Caco-2 (cell line): ENCODE results near the gene MRPL36. TPM values are rescaled to one million over a fixed set of nuclear protein-coding genes. Genes with fewer than 3 reads are reported as not detected.
"Not testable (repeated sequence)": the region's sequence is repeated elsewhere in the genome, so short reads cannot be mapped to it uniquely, and the experiment has no call there.

Source experiments
- BruUV-seq: library from RNA; stranded (reverse); fragments of 400-500 nt; replicated peaks from 2 replicates; lab custom pipeline; 2021; lab: Mats Ljungman, UMichigan
- CTCF ChIA-PET: fragments of 300-600 bp; sonication (Branson Sonifier 250); formaldehyde crosslinking; loops from one replicate; lab custom pipeline; 2022; ENCODE audit warnings: antibody characterized with exemption; lab: Charles Lee
- POLR2A ChIA-PET: fragments of 300-600 bp; sonication (Branson Sonifier 250); formaldehyde crosslinking; loops from one replicate; lab custom pipeline; 2022; ENCODE audit warnings: antibody characterized with exemption; lab: Charles Lee
- DNase-seq, 2 experiments: peaks; one replicate each; pipeline versions ENCODE4 v3.0.0 to v3.0.0-alpha.2; 2020 to 2022
- H3K27me3 ChIP-seq: replicated peaks from 2 replicates; pipeline ENCODE4 v1.6.0; 2011; ENCODE audit warnings: low read length; ENCODE audit not compliant: control insufficient read depth, insufficient read depth
- H3K36me3 ChIP-seq: 2 replicates; pipeline ENCODE4 v1.5.1; 2011; ENCODE audit warnings: low read length; ENCODE audit not compliant: control insufficient read depth, insufficient read depth
- H3K4me1 ChIP-seq: fragments of 250-450 bp; sonication (Bioruptor Pico); 2 replicates; pipeline ENCODE4 v1.5.1; 2020; ENCODE audit warnings: mild to moderate bottlenecking
- H3K4me3 ChIP-seq: 2 replicates; pipeline ENCODE4 v1.5.1; 2011; ENCODE audit warnings: low read depth, mild to moderate bottlenecking, control low read depth, low read length
- H3K9me3 ChIP-seq: fragments of 250-450 bp; sonication (Bioruptor Pico); 2 replicates; pipeline ENCODE4 v1.5.1; 2020; ENCODE audit warnings: mild to moderate bottlenecking, moderate library complexity
- H3K27ac Mint-ChIP-seq: one replicate; pipeline ENCODE4 v1.8.0; 2022; ENCODE audit warnings: mixed read lengths; ENCODE audit not compliant: unreplicated experiment
- H3K27me3 Mint-ChIP-seq: one replicate; pipeline ENCODE4 v1.8.0; 2022; ENCODE audit warnings: mixed read lengths; ENCODE audit not compliant: insufficient read depth, unreplicated experiment
- H3K36me3 Mint-ChIP-seq: one replicate; pipeline ENCODE4 v1.8.0; 2022; ENCODE audit warnings: mild to moderate bottlenecking, mixed read lengths; ENCODE audit not compliant: insufficient read depth, unreplicated experiment
- H3K4me1 Mint-ChIP-seq: one replicate; pipeline ENCODE4 v1.8.0; 2022; ENCODE audit warnings: low read depth, mixed read lengths; ENCODE audit not compliant: unreplicated experiment
- H3K4me3 Mint-ChIP-seq: one replicate; pipeline ENCODE4 v1.8.0; 2022; ENCODE audit warnings: mild to moderate bottlenecking, moderate library complexity, mixed read lengths; ENCODE audit not compliant: unreplicated experiment
- H3K9me3 Mint-ChIP-seq: one replicate; pipeline ENCODE4 v1.8.0; 2022; ENCODE audit warnings: mixed read lengths; ENCODE audit not compliant: unreplicated experiment
- CTCF ChIP-seq, 2 experiments: fragments of 200-600 bp in 1 of 2; IDR thresholded peaks; 1 replicate in 1 of 2; 2 replicates in 1 of 2; pipeline versions ENCODE4 v1.5.1 to v1.8.0; 2011 to 2022; ENCODE audit warnings: antibody characterized with exemption in 1 of 2, control low read depth in 1 of 2, inconsistent platforms in 1 of 2, low read depth in 1 of 2, low read length in 1 of 2, mild to moderate bottlenecking in 1 of 2, moderate library complexity in 1 of 2; ENCODE audit not compliant: insufficient read depth in 1 of 2, severe bottlenecking in 1 of 2, unreplicated experiment in 1 of 2
- intact Hi-C: fragments of 100-400 bp; cut with micrococcal nuclease; formaldehyde crosslinking; loops from one replicate; pipeline ENCODE4 v1.10.0; 2022; ENCODE audit not compliant: unreplicated experiment
- total RNA-seq: library from RNA; stranded (reverse); gene quantifications from 2 replicates; pipeline ENCODE4 v1.2.3, GENCODE V29; 2022

MRPL36 gene
- total RNA-seq, 1 experiment from 2014 or later, result 65.9 TPM

- Mint-ChIP-seq H3K4me1 (no peaks in the 10 kb centered on the region), H3K27ac (no peak overlapping the region), H3K27me3 (peaks cover 4% of the 10 kb centered on the region), H3K4me3 (no peak overlapping the region), H3K9me3 (no peaks in the 10 kb centered on the region), H3K36me3 (no peaks in the 10 kb centered on the region)
- Histone ChIP-seq H3K4me1 (no peaks in the 10 kb centered on the region), H3K4me3 (no peak overlapping the region), H3K36me3 (no peaks in the 10 kb centered on the region), H3K9me3 (peaks cover 5% of the 10 kb centered on the region; the same call in 1 of the 2 replicates), H3K27me3 (no peaks in the 10 kb centered on the region; the same call in 1 of the 2 replicates)
- intact Hi-C loops, result no loop called here
- TF ChIP-seq CTCF (IDR thresholded peaks at IDR 0.05; ENCODE audit: insufficient read depth in 1 of 2, low read depth in 1 of 2, low read length in 1 of 2, severe bottlenecking in 1 of 2, unreplicated experiment in 1 of 2), result no peak
- DNase-seq, result no peak
- CTCF ChIA-PET, result no interaction called here
- POLR2A ChIA-PET, result no interaction called here
- no TSS peak for BruUV-seq
Measured at GRCh38 chr5:1846583-1846982, 46.9 kb upstream of the MRPL36 start.

GRCh38 chr5:1845696-1846095 is 46.1 kb upstream of the MRPL36 start:
- H3K27me3 ChIP-seq, result no peaks in the 10 kb centered on the region; the same call in 1 of the 2 replicates
- no TSS peak for BruUV-seq
- POLR2A ChIA-PET, result no interaction called here
- no peak for TF ChIP-seq CTCF (IDR thresholded peaks at IDR 0.05; ENCODE audit: insufficient read depth in 1 of 2, low read depth in 1 of 2, low read length in 1 of 2, severe bottlenecking in 1 of 2, unreplicated experiment in 1 of 2)
- no peaks in the 10 kb centered on the region for H3K9me3 Mint-ChIP-seq
- no peaks in the 10 kb centered on the region for H3K4me1 Mint-ChIP-seq
- no peak overlapping the region for H3K4me3 Mint-ChIP-seq
- peaks cover 4% of the 10 kb centered on the region; the same call in 1 of the 2 replicates for H3K4me1 ChIP-seq
- no peak overlapping the region for H3K27ac Mint-ChIP-seq
- CTCF ChIA-PET, result no interaction called here
- peaks cover 4% of the 10 kb centered on the region for H3K27me3 Mint-ChIP-seq
- no peaks in the 10 kb centered on the region for H3K36me3 Mint-ChIP-seq
- peaks cover 5% of the 10 kb centered on the region; the same call in 1 of the 2 replicates for H3K9me3 ChIP-seq
- no peaks in the 10 kb centered on the region for H3K36me3 ChIP-seq
- intact Hi-C loops, result no loop called here
- DNase-seq, result no peak
- H3K4me3 ChIP-seq, result no peak overlapping the region

GRCh38 chr5:1844708-1845436 is 45.2 kb upstream of the MRPL36 start:
- no peak overlapping the region for H3K4me3 Mint-ChIP-seq
- Histone ChIP-seq H3K4me1 (peaks cover 5% of the 10 kb centered on the region; the same call in 1 of the 2 replicates), H3K27me3 (no peaks in the 10 kb centered on the region; the same call in 1 of the 2 replicates), H3K4me3 (no peak overlapping the region), H3K36me3 (no peaks in the 10 kb centered on the region), H3K9me3 (peaks cover 5% of the 10 kb centered on the region; the same call in 1 of the 2 replicates)
- H3K36me3 Mint-ChIP-seq, result no peaks in the 10 kb centered on the region
- H3K27ac Mint-ChIP-seq, result no peak overlapping the region
- POLR2A ChIA-PET, result no interaction called here
- intact Hi-C loops, result no loop called here
- no peaks in the 10 kb centered on the region for H3K4me1 Mint-ChIP-seq
- no peaks in the 10 kb centered on the region for H3K9me3 Mint-ChIP-seq
- no peak for TF ChIP-seq CTCF (IDR thresholded peaks at IDR 0.05; ENCODE audit: insufficient read depth in 1 of 2, low read depth in 1 of 2, low read length in 1 of 2, severe bottlenecking in 1 of 2, unreplicated experiment in 1 of 2)
- H3K27me3 Mint-ChIP-seq, result peaks cover 4% of the 10 kb centered on the region
- no TSS peak for BruUV-seq
- CTCF ChIA-PET, result no interaction called here
- DNase-seq, result no peak

GRCh38 chr5:1843761-1844160 is 44.1 kb upstream of the MRPL36 start:
- H3K36me3 ChIP-seq, POLR2A ChIA-PET, H3K27me3 ChIP-seq, CTCF ChIA-PET, H3K4me1 ChIP-seq, H3K27ac Mint-ChIP-seq, H3K4me1 Mint-ChIP-seq, DNase-seq, BruUV-seq, H3K36me3 Mint-ChIP-seq, intact Hi-C loops, H3K27me3 Mint-ChIP-seq, H3K9me3 Mint-ChIP-seq, H3K9me3 ChIP-seq, H3K4me3 Mint-ChIP-seq, H3K4me3 ChIP-seq: not testable (repeated sequence)
